HEK293 (cell line): Measurements from ENCODE around the gene TLE1.

Experiments
- CTCF ChIA-PET: fragments of 350-600 bp; formaldehyde crosslinking; extraction: SDS; loops from one replicate; lab custom pipeline; 2021; ENCODE audit warnings: antibody characterized with exemption; lab: Yijun Ruan, JAX
- POLR2A ChIA-PET: fragments of 300-600 bp; formaldehyde crosslinking; extraction: SDS; loops from one replicate; lab custom pipeline; 2020; ENCODE audit warnings: antibody characterized with exemption, inconsistent platforms; lab: Yijun Ruan, JAX
- H3K27ac ChIP-seq: fragments of 200-500 bp; sonication (Bioruptor generic); 2 replicates; pipeline ENCODE4 v1.5.1; 2014; ENCODE audit warnings: low read depth, low read length, control low read depth, inconsistent platforms; ENCODE audit errors: extremely low read depth
- H3K36me3 ChIP-seq, 2 experiments: fragments of 200-500 bp in 1 of 2; sonication (Bioruptor generic) in 1 of 2; 1 replicate in 1 of 2; 2 replicates in 1 of 2; pipeline ENCODE4 v1.5.1; 2014 to 2017; ENCODE audit warnings: inconsistent platforms in 2 of 2, low read length in 2 of 2; ENCODE audit not compliant: control insufficient read depth in 2 of 2, insufficient read depth in 1 of 2
- H3K4me1 ChIP-seq: fragments of 200-500 bp; sonication (Bioruptor generic); 2 replicates; pipeline ENCODE4 v1.5.1; 2014; ENCODE audit warnings: mild to moderate bottlenecking, low read length, inconsistent platforms; ENCODE audit not compliant: control insufficient read depth, insufficient read depth
- H3K4me3 ChIP-seq: 2 replicates; pipeline ENCODE4 v1.5.1; 2011; ENCODE audit warnings: low read depth, mild to moderate bottlenecking, control low read depth, low read length, moderate library complexity
- H3K9me3 ChIP-seq: fragments of 200-500 bp; sonication (Bioruptor generic); 2 replicates; pipeline ENCODE4 v1.5.1; 2014; ENCODE audit warnings: low read depth, low read length, inconsistent platforms; ENCODE audit not compliant: control insufficient read depth, insufficient read depth
- BCL11B ChIP-seq: fragments of 450-650 bp; formaldehyde crosslinking; IDR thresholded peaks from 2 replicates; pipeline ENCODE4 v1.5.1; 2016; ENCODE audit warnings: low read depth, missing biosample characterization, missing genetic modification characterization
- SALL2 ChIP-seq: fragments of 450-650 bp; formaldehyde crosslinking; IDR thresholded peaks from 2 replicates; pipeline ENCODE4 v1.5.0; 2017; ENCODE audit warnings: missing biosample characterization, mild to moderate bottlenecking, missing genetic modification characterization, borderline replicate concordance
- ZBTB20 ChIP-seq: fragments of 450-650 bp; formaldehyde crosslinking; IDR thresholded peaks from 2 replicates; pipeline ENCODE4 v1.5.1; 2016; ENCODE audit warnings: missing biosample characterization, missing genetic modification characterization
- ZFHX2 ChIP-seq: fragments of 450-650 bp; formaldehyde crosslinking; conservative IDR thresholded peaks from 2 replicates; pipeline ENCODE4 v1.5.1; 2016; ENCODE audit warnings: missing biosample characterization, missing genetic modification characterization
- ZNF121 ChIP-seq: fragments of 450-650 bp; formaldehyde crosslinking; IDR thresholded peaks from 2 replicates; pipeline ENCODE4 v1.5.1; 2016; ENCODE audit warnings: missing biosample characterization, missing genetic modification characterization
- ZNF133 ChIP-seq: fragments of 450-650 bp; formaldehyde crosslinking; IDR thresholded peaks from 2 replicates; pipeline ENCODE4 v1.5.1; 2016; ENCODE audit warnings: missing biosample characterization, missing genetic modification characterization
- ZNF140 ChIP-seq: fragments of 450-650 bp; formaldehyde crosslinking; IDR thresholded peaks from 2 replicates; pipeline ENCODE4 v1.5.1; 2016; ENCODE audit warnings: missing biosample characterization, missing genetic modification characterization
- ZNF211 ChIP-seq: fragments of 450-650 bp; formaldehyde crosslinking; IDR thresholded peaks from 2 replicates; pipeline ENCODE4 v1.5.1; 2016; ENCODE audit warnings: low read depth, missing biosample characterization, missing genetic modification characterization
- ZNF24 ChIP-seq: fragments of 450-650 bp; formaldehyde crosslinking; IDR thresholded peaks from 2 replicates; pipeline ENCODE4 v1.5.1; 2016; ENCODE audit warnings: missing biosample characterization, missing genetic modification characterization
- ZNF274 ChIP-seq, 2 experiments: fragments of 200-500 bp in 1 of 2; fragments of 450-650 bp in 1 of 2; sonication (Bioruptor generic) in 1 of 2; formaldehyde crosslinking in 1 of 2; IDR thresholded peaks; 2 replicates each; pipeline versions ENCODE4 v1.5.1 to v1.6.1; 2014 to 2016; ENCODE audit warnings: borderline replicate concordance in 1 of 2, inconsistent platforms in 1 of 2, low read length in 1 of 2, missing biosample characterization in 1 of 2, missing genetic modification characterization in 1 of 2
- ZNF292 ChIP-seq: fragments of 450-650 bp; formaldehyde crosslinking; IDR thresholded peaks from 2 replicates; pipeline ENCODE4 v1.5.1; 2016; ENCODE audit warnings: low read depth, missing biosample characterization, missing genetic modification characterization, borderline replicate concordance
- ZNF354C ChIP-seq: fragments of 450-650 bp; formaldehyde crosslinking; IDR thresholded peaks from 2 replicates; pipeline ENCODE4 v1.5.1; 2016; ENCODE audit warnings: missing biosample characterization, missing genetic modification characterization, low read depth, borderline replicate concordance
- ZNF530 ChIP-seq: fragments of 450-650 bp; formaldehyde crosslinking; IDR thresholded peaks from 2 replicates; pipeline ENCODE4 v1.5.1; 2016; ENCODE audit warnings: low read depth, missing biosample characterization, missing genetic modification characterization
- ZNF837 ChIP-seq: fragments of 450-650 bp; formaldehyde crosslinking; IDR thresholded peaks from 2 replicates; pipeline ENCODE4 v1.5.1; 2016; ENCODE audit warnings: missing biosample characterization, missing genetic modification characterization
- TF ChIP-seq, protein P1 (sequence below): fragments of 450-650 bp; formaldehyde crosslinking; IDR thresholded peaks from 2 replicates; pipeline ENCODE4 v1.5.1; 2016; ENCODE audit warnings: missing biosample characterization, missing genetic modification characterization
- TF ChIP-seq, protein P2 (sequence below): fragments of 450-650 bp; formaldehyde crosslinking; IDR thresholded peaks from 2 replicates; pipeline ENCODE4 v1.5.1; 2016; ENCODE audit warnings: missing biosample characterization, missing genetic modification characterization
- TF ChIP-seq, protein P3 (sequence below): fragments of 450-650 bp; formaldehyde crosslinking; IDR thresholded peaks from 2 replicates; pipeline ENCODE4 v1.5.1; 2016; ENCODE audit warnings: missing biosample characterization, missing genetic modification characterization
- TF ChIP-seq, protein P4 (sequence below): fragments of 450-650 bp; formaldehyde crosslinking; optimal IDR thresholded peaks from 2 replicates; pipeline ENCODE3; 2016; ENCODE audit warnings: missing biosample characterization, mild to moderate bottlenecking, missing genetic modification characterization

Gene TLE1

DNA sequence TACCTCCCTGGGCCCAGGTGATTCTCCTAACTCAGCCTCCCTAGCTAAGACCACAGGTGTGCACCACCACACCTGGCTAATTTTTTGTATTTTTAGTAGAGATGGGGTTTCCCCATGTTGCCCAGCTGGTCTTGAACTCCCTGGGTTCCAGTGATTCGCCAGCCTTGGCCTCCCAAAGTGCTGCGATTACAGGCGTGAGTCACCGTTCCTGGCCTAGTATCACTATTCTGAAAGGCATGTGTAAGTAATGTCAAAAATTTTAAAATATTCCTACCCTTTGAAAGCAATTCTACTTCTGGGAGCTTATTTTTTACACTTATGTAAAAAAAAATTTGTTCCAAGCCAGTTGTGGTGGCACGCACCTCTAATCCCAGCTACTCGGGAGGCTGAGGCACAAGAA, 27.1 kb upstream of the TLE1 start:
- TF ChIP-seq ZFHX2 (tag by site-specific recombination) = no peak
- TF ChIP-seq, protein P1, sequence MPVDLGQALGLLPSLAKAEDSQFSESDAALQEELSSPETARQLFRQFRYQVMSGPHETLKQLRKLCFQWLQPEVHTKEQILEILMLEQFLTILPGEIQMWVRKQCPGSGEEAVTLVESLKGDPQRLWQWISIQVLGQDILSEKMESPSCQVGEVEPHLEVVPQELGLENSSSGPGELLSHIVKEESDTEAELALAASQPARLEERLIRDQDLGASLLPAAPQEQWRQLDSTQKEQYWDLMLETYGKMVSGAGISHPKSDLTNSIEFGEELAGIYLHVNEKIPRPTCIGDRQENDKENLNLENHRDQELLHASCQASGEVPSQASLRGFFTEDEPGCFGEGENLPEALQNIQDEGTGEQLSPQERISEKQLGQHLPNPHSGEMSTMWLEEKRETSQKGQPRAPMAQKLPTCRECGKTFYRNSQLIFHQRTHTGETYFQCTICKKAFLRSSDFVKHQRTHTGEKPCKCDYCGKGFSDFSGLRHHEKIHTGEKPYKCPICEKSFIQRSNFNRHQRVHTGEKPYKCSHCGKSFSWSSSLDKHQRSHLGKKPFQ (tag by site-specific recombination) = no peak
- TF ChIP-seq, protein P2, sequence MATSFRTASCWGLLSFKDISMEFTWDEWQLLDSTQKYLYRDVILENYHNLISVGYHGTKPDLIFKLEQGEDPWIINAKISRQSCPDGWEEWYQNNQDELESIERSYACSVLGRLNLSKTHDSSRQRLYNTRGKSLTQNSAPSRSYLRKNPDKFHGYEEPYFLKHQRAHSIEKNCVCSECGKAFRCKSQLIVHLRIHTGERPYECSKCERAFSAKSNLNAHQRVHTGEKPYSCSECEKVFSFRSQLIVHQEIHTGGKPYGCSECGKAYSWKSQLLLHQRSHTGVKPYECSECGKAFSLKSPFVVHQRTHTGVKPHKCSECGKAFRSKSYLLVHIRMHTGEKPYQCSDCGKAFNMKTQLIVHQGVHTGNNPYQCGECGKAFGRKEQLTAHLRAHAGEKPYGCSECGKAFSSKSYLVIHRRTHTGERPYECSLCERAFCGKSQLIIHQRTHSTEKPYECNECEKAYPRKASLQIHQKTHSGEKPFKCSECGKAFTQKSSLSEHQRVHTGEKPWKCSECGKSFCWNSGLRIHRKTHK (tag by site-specific recombination) = no peak
- Histone ChIP-seq H3K4me3 (no peak overlapping the region), H3K27ac (no peak overlapping the region), H3K4me1 (peaks cover 13% of the 10 kb centered on the region), H3K9me3 (no peaks in the 10 kb centered on the region), H3K36me3 (no peaks in the 10 kb centered on the region)
- CTCF ChIA-PET = interaction anchor here (0.7 kb wide), 1 partner anchor 13 kb away, joined by 3 read pairs; no protein-coding TSS in a partner anchor
- POLR2A ChIA-PET = no interaction called here

DNA sequence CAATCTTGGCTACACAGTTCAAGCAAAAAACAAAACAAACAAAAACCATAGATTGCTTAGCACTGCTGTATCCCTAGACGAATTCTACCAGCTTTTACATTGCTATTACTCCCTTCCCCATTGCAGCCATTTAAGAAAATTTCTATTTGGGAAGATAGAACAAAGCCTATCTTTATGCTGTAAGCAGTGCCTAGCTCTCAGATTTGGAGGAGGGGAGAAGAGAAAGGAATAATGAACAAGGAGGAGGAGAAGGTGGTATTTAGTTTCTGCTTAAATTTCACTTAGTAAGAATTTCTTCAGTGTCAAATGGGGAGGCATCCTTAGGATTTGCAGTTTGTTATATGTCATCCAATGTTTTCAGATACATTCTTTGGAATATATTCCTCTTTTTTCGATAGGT, 16.2 kb upstream of the TLE1 start:
- POLR2A ChIA-PET = no interaction called here
- no peak overlapping the region for H3K4me3 ChIP-seq
- TF ChIP-seq ZNF354C (no peak), ZNF140 (no peak), BCL11B (no peak), ZNF274 (IDR thresholded peaks at IDR 0.05; ENCODE audit: low read length) (no peak), ZNF274 (tag by site-specific recombination; IDR thresholded peaks at IDR 0.05; ENCODE audit: borderline replicate concordance) (no peak), ZNF530 (no peak), ZNF24 (tag by site-specific recombination) (no peak), ZNF292 (tag by site-specific recombination) (no peak), SALL2 (tag by site-specific recombination) (no peak), ZBTB20 (tag by site-specific recombination) (no peak), ZNF133 (tag by site-specific recombination) (no peak), ZNF121 (no peak), ZNF837 (tag by site-specific recombination) (no peak), ZNF211 (tag by site-specific recombination) (no peak)
- TF ChIP-seq, protein P3, sequence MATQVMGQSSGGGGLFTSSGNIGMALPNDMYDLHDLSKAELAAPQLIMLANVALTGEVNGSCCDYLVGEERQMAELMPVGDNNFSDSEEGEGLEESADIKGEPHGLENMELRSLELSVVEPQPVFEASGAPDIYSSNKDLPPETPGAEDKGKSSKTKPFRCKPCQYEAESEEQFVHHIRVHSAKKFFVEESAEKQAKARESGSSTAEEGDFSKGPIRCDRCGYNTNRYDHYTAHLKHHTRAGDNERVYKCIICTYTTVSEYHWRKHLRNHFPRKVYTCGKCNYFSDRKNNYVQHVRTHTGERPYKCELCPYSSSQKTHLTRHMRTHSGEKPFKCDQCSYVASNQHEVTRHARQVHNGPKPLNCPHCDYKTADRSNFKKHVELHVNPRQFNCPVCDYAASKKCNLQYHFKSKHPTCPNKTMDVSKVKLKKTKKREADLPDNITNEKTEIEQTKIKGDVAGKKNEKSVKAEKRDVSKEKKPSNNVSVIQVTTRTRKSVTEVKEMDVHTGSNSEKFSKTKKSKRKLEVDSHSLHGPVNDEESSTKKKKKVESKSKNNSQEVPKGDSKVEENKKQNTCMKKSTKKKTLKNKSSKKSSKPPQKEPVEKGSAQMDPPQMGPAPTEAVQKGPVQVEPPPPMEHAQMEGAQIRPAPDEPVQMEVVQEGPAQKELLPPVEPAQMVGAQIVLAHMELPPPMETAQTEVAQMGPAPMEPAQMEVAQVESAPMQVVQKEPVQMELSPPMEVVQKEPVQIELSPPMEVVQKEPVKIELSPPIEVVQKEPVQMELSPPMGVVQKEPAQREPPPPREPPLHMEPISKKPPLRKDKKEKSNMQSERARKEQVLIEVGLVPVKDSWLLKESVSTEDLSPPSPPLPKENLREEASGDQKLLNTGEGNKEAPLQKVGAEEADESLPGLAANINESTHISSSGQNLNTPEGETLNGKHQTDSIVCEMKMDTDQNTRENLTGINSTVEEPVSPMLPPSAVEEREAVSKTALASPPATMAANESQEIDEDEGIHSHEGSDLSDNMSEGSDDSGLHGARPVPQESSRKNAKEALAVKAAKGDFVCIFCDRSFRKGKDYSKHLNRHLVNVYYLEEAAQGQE (tag by site-specific recombination) = no peak
- TF ChIP-seq, protein P4, sequence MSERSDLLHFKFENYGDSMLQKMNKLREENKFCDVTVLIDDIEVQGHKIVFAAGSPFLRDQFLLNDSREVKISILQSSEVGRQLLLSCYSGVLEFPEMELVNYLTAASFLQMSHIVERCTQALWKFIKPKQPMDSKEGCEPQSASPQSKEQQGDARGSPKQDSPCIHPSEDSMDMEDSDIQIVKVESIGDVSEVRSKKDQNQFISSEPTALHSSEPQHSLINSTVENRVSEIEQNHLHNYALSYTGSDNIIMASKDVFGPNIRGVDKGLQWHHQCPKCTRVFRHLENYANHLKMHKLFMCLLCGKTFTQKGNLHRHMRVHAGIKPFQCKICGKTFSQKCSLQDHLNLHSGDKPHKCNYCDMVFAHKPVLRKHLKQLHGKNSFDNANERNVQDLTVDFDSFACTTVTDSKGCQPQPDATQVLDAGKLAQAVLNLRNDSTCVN (tag by site-specific recombination) = no peak
- TF ChIP-seq, protein P2 (tag by site-specific recombination) = no peak
- H3K27ac ChIP-seq = no peak overlapping the region
- H3K4me1 ChIP-seq = no peaks in the 10 kb centered on the region
- no peaks in the 10 kb centered on the region for H3K36me3 ChIP-seq
- H3K9me3 ChIP-seq = no peaks in the 10 kb centered on the region
- CTCF ChIA-PET = interaction anchor here (0.6 to 1.2 kb wide), 3 partner anchors 20 to 184 kb away, joined by 3 to 5 read pairs (median 4); no protein-coding TSS in a partner anchor
